Fibroblast of lung (primary cell): ENCODE data around the gene SCYGR3. TPM values are rescaled to one million over a fixed set of nuclear protein-coding genes. Genes with fewer than 3 reads are reported as not detected.

ENCODE experiments used
- DNase-seq, 2 donors: peaks; one replicate each; pipeline versions ENCODE4 v3.0.0 to v3.0.0-alpha.2; 2010; ENCODE audit warnings: low read depth in 2 of 2
- H2AFZ ChIP-seq: 2 replicates; pipeline ENCODE4 v1.5.1; 2012; ENCODE audit warnings: low read length, control low read depth, inconsistent platforms
- H3K27ac ChIP-seq: 2 replicates; pipeline ENCODE4 v1.5.1; 2011; ENCODE audit warnings: low read length, control low read depth; ENCODE audit not compliant: insufficient read depth
- H3K27me3 ChIP-seq: 2 replicates; pipeline ENCODE4 v1.5.1; 2011; ENCODE audit warnings: mild to moderate bottlenecking, low read length; ENCODE audit not compliant: control insufficient read depth, insufficient read depth
- H3K36me3 ChIP-seq: 2 replicates; pipeline ENCODE4 v1.5.1; 2011; ENCODE audit warnings: low read length; ENCODE audit not compliant: control insufficient read depth, insufficient read depth
- H3K4me1 ChIP-seq: 2 replicates; pipeline ENCODE4 v1.5.1; 2011; ENCODE audit warnings: low read length; ENCODE audit not compliant: control insufficient read depth, insufficient read depth; ENCODE audit errors: extremely low read depth
- H3K4me2 ChIP-seq: 2 replicates; pipeline ENCODE4 v1.5.1; 2011; ENCODE audit warnings: low read length, control low read depth; ENCODE audit not compliant: insufficient read depth; ENCODE audit errors: extremely low read depth
- H3K4me3 ChIP-seq, 4 experiments: fragments of 200-600 bp in 1 of 4; sonication (generic) in 1 of 4; replicated peaks in 1 of 4; 2 replicates each; pipeline ENCODE4 v1.5.1; 2011 to 2016; ENCODE audit warnings: low read length in 4 of 4, low read depth in 3 of 4, mild to moderate bottlenecking in 3 of 4, control low read depth in 2 of 4, inconsistent platforms in 1 of 4, mixed read lengths in 1 of 4; ENCODE audit not compliant: insufficient read depth in 1 of 4; ENCODE audit errors: control extremely low read depth in 1 of 4
- H3K79me2 ChIP-seq: 2 replicates; pipeline ENCODE4 v1.5.1; 2012; ENCODE audit warnings: mild to moderate bottlenecking, low read length, inconsistent platforms; ENCODE audit not compliant: control insufficient read depth, insufficient read depth
- H3K9ac ChIP-seq: 2 replicates; pipeline ENCODE4 v1.5.1; 2011; ENCODE audit warnings: mild to moderate bottlenecking, low read length, control low read depth; ENCODE audit not compliant: insufficient read depth
- H3K9me3 ChIP-seq: 2 replicates; pipeline ENCODE4 v1.5.1; 2012; ENCODE audit warnings: low read depth, low read length; ENCODE audit not compliant: control insufficient read depth, insufficient read depth
- H4K20me1 ChIP-seq: 2 replicates; pipeline ENCODE4 v1.5.1; 2011; ENCODE audit warnings: low read length; ENCODE audit not compliant: control insufficient read depth, insufficient read depth; ENCODE audit errors: extremely low read depth
- EZH2 ChIP-seq: IDR thresholded peaks from 2 replicates; pipeline ENCODE4 v1.5.1; 2012; ENCODE audit warnings: low read length, control low read depth, mild to moderate bottlenecking; ENCODE audit errors: missing control alignments
- polyA plus RNA-seq, 2 donors: library from polyadenylated mRNA; depleted of rRNA in 1 of 2; stranded (reverse) in 1 of 2; unstranded in 1 of 2; fragments of >200 nt; gene quantifications; 2 replicates each; pipeline ENCODE4 v1.2.1, GENCODE V29; 2011 to 2012; ENCODE audit warnings: missing spikeins in 1 of 2
- total RNA-seq: library from RNA; depleted of rRNA; stranded (reverse); fragments of >200 nt; gene quantifications from 2 replicates; pipeline ENCODE4 v1.2.1, GENCODE V29; 2014
- TF ChIP-seq, protein P1 (sequence below), 2 donors: IDR thresholded peaks in 1 of 2; conservative IDR thresholded peaks in 1 of 2; 1 replicate in 1 of 2; 2 replicates in 1 of 2; pipeline ENCODE4 v1.5.1; 2011 to 2012; ENCODE audit warnings: low read length in 2 of 2, control low read depth in 1 of 2, inconsistent platforms in 1 of 2, low read depth in 1 of 2, mild to moderate bottlenecking in 1 of 2

SCYGR3 gene
- total and polyA plus RNA-seq, 2 donors (not counting 1 experiment from before 2014, with no cell fraction given), result not detected

GRCh38 chr2:227634201-227634600 is 19.6 kb upstream of the SCYGR3 start:
- Histone ChIP-seq H3K9me3 (no peaks in the 10 kb centered on the region), H3K4me3 (no peak overlapping the region), H3K4me1 (no peaks in the 10 kb centered on the region), H3K9ac (no peak overlapping the region), H3K4me2 (no peak overlapping the region), H4K20me1 (no peaks in the 10 kb centered on the region), H3K27ac (no peak overlapping the region), H3K36me3 (no peaks in the 10 kb centered on the region), H2AFZ (no peak overlapping the region), H3K27me3 (no peaks in the 10 kb centered on the region), H3K79me2 (no peaks in the 10 kb centered on the region)
- no peak for TF ChIP-seq EZH2
- TF ChIP-seq, protein P1, sequence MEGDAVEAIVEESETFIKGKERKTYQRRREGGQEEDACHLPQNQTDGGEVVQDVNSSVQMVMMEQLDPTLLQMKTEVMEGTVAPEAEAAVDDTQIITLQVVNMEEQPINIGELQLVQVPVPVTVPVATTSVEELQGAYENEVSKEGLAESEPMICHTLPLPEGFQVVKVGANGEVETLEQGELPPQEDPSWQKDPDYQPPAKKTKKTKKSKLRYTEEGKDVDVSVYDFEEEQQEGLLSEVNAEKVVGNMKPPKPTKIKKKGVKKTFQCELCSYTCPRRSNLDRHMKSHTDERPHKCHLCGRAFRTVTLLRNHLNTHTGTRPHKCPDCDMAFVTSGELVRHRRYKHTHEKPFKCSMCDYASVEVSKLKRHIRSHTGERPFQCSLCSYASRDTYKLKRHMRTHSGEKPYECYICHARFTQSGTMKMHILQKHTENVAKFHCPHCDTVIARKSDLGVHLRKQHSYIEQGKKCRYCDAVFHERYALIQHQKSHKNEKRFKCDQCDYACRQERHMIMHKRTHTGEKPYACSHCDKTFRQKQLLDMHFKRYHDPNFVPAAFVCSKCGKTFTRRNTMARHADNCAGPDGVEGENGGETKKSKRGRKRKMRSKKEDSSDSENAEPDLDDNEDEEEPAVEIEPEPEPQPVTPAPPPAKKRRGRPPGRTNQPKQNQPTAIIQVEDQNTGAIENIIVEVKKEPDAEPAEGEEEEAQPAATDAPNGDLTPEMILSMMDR (conservative IDR thresholded peaks at IDR 0.05 in 1 of 2, IDR thresholded peaks at IDR 0.05 in 1 of 2; ENCODE audit: low read depth in 1 of 2, low read length in 2 of 2), result no peak
- no peak for DNase-seq

DNA sequence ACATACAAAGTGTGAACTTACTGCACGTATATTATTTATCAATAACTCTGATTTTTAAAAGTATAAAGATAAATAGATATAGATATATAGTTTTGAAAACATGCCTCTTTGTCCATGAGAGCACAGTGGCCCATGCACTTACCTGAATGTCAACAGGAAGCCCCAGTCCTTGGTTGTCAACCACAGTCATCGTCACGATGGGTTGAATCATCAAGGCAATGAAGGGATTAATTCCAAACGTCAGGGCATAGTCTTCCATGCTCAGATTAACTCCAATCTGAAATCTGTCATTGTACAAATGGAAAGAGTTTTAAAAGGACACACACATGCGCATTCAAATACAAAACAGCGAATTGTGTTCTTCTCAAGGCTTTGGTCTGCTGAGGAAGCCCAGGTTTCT is 18.2 kb upstream of the SCYGR3 start:
- Histone ChIP-seq H4K20me1 (no peaks in the 10 kb centered on the region), H2AFZ (no peak overlapping the region), H3K4me2 (no peak overlapping the region), H3K79me2 (no peaks in the 10 kb centered on the region), H3K9ac (no peak overlapping the region), H3K4me3 (no peak overlapping the region), H3K4me1 (no peaks in the 10 kb centered on the region), H3K27ac (no peak overlapping the region), H3K9me3 (no peaks in the 10 kb centered on the region), H3K36me3 (no peaks in the 10 kb centered on the region), H3K27me3 (no peaks in the 10 kb centered on the region)
- no peak for TF ChIP-seq EZH2
- TF ChIP-seq, protein P1 (conservative IDR thresholded peaks at IDR 0.05 in 1 of 2, IDR thresholded peaks at IDR 0.05 in 1 of 2; ENCODE audit: low read depth in 1 of 2, low read length in 2 of 2), result no peak
- no peak for DNase-seq

DNA sequence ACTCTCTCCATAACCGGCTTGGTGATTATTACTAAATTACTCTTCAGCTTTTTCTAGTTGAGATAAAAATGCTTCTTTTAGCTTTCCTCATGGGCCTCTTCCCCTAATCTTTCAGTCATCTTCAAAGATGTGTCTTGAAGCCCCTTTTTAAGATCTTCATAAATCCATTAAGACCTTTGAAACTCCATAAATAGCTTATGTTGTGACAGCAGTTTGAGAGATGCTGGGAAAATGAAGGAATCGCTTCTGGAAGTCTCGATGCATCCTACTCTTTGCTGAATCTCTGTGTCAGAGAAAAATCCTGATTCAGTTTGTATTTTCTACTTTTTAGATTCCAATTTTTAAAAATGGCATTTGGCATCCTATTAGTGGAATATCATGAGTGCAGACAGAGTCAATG is 15.7 kb upstream of the SCYGR3 start:
- Histone ChIP-seq H3K4me2 (no peak overlapping the region), H2AFZ (no peak overlapping the region)
- TF ChIP-seq EZH2, result no peak
- TF ChIP-seq, protein P1 (conservative IDR thresholded peaks at IDR 0.05 in 1 of 2, IDR thresholded peaks at IDR 0.05 in 1 of 2; ENCODE audit: low read depth in 1 of 2, low read length in 2 of 2), result no peak

More for the DNA sequence above, 15.7 kb upstream of the SCYGR3 start:
- no peak overlapping the region for H3K4me3 ChIP-seq
- H3K4me1 ChIP-seq, result no peaks in the 10 kb centered on the region
- DNase-seq, result no peak
- H3K9me3 ChIP-seq, result no peaks in the 10 kb centered on the region
- H3K27me3 ChIP-seq, result no peaks in the 10 kb centered on the region
- H4K20me1 ChIP-seq, result no peaks in the 10 kb centered on the region
- no peaks in the 10 kb centered on the region for H3K36me3 ChIP-seq
- H3K9ac ChIP-seq, result no peak overlapping the region
- H3K79me2 ChIP-seq, result no peaks in the 10 kb centered on the region
- H3K27ac ChIP-seq, result no peak overlapping the region
